ENCODE results near the gene CDKL5.

GRCh38 chrX:18666614-18667013 is 241.2 kb downstream of the CDKL5 start:
- TF ChIP-seq POLR2A (IDR thresholded peaks at IDR 0.05) (no peak), POLR2AphosphoS5 (IDR thresholded peaks at IDR 0.05) (no peak)
- TF ChIP-seq, protein P1, sequence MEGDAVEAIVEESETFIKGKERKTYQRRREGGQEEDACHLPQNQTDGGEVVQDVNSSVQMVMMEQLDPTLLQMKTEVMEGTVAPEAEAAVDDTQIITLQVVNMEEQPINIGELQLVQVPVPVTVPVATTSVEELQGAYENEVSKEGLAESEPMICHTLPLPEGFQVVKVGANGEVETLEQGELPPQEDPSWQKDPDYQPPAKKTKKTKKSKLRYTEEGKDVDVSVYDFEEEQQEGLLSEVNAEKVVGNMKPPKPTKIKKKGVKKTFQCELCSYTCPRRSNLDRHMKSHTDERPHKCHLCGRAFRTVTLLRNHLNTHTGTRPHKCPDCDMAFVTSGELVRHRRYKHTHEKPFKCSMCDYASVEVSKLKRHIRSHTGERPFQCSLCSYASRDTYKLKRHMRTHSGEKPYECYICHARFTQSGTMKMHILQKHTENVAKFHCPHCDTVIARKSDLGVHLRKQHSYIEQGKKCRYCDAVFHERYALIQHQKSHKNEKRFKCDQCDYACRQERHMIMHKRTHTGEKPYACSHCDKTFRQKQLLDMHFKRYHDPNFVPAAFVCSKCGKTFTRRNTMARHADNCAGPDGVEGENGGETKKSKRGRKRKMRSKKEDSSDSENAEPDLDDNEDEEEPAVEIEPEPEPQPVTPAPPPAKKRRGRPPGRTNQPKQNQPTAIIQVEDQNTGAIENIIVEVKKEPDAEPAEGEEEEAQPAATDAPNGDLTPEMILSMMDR (IDR thresholded peaks at IDR 0.05), result no peak
